ENCODE data around the gene PLD4.
A peak's percentile ranks its signal among the peaks of the same experiment; 100 is the strongest.

Gene PLD4

DNA sequence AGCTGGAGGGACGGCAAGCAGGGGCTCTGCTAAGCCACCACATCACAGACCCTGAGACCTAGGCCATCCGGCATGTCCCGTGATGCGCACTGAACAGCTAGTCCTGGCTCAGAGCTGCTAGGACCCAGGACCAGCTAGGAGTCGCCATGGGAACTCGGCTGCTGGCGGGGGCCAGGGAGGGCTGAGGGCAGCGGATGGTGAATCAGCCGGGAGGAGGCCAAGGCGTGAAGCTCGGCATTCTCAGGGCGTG lies 48.4 kb downstream of the PLD4 start:
- H3K9me3 Mint-ChIP-seq (ENCODE audit: low read depth), result no peaks in the 10 kb centered on the region
- peaks cover 7% of the 10 kb centered on the region for H3K27me3 Mint-ChIP-seq
- H3K27ac Mint-ChIP-seq, result no peak overlapping the region
- H3K4me3 Mint-ChIP-seq, result no peak overlapping the region
- H3K36me3 Mint-ChIP-seq, result no peaks in the 10 kb centered on the region
- peaks cover 5% of the 10 kb centered on the region for H3K4me1 Mint-ChIP-seq (ENCODE audit: low read depth)

DNA sequence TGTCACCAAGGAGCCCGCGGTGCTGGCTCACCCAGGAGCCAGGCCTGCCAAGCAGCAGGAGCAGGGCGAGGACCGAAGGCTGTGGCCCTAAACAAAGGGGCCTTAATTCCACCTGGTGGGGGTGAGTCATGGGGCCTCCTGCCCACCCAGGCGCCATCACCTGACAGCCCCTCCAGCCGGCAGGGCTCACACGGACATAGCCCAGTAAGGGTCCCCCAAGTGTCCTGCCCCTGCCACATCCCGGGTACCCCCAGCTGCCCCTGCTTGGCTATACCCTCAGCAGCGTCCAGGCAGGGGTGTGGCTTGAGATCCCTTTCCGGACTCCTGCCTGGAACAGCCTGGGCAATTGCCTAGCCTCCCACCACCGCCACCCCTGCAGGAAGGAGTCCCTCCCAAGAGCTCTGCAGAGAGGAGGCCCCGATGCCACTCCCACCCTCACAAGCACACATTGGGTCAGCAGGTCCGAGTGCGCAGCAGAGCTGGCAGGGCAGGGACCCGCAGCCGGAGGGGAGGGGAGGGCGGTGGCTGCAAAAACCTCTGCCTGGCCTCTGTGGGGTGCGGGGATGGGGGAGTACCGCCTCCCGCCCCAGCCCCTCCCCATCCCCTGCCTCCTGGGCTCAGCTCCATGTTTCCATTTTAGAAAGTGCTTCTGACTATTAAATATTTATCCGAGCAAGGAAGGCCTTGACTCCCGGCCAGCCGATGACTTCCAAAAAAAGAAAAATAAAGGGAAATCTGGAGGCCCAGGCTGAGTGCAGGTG lies 48.9 kb downstream of the PLD4 start:
- H3K4me3 Mint-ChIP-seq, result no peak overlapping the region
- peaks cover 5% of the 10 kb centered on the region for H3K4me1 Mint-ChIP-seq (ENCODE audit: low read depth)
- no peaks in the 10 kb centered on the region for H3K9me3 Mint-ChIP-seq (ENCODE audit: low read depth)
- no peaks in the 10 kb centered on the region for H3K36me3 Mint-ChIP-seq
- no peak overlapping the region for H3K27ac Mint-ChIP-seq
- H3K27me3 Mint-ChIP-seq, result peaks cover 7% of the 10 kb centered on the region

DNA sequence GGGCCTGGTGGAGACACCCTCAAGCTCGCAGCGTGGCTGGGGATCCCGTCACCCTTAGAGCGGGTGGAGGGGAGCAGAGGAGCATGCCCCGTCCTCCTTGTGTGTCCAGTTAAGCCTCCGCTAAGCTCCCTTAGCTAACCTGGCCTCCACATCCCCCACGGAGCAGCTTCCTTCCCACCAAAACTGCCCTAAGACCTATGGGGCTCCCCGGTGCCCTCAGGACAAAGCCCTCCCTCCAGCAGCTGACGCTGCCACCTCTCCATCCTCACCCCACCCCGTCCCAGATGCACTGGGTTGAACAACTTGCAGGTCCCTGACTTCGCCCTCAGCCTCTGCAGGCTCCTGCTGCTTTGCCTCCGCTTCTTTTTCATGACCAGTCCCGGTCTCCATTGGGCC lies 49.5 kb downstream of the PLD4 start:
- H3K27ac Mint-ChIP-seq, result no peak overlapping the region
- H3K4me3 Mint-ChIP-seq, result no peak overlapping the region
- no peaks in the 10 kb centered on the region for H3K9me3 Mint-ChIP-seq (ENCODE audit: low read depth)

DNA sequence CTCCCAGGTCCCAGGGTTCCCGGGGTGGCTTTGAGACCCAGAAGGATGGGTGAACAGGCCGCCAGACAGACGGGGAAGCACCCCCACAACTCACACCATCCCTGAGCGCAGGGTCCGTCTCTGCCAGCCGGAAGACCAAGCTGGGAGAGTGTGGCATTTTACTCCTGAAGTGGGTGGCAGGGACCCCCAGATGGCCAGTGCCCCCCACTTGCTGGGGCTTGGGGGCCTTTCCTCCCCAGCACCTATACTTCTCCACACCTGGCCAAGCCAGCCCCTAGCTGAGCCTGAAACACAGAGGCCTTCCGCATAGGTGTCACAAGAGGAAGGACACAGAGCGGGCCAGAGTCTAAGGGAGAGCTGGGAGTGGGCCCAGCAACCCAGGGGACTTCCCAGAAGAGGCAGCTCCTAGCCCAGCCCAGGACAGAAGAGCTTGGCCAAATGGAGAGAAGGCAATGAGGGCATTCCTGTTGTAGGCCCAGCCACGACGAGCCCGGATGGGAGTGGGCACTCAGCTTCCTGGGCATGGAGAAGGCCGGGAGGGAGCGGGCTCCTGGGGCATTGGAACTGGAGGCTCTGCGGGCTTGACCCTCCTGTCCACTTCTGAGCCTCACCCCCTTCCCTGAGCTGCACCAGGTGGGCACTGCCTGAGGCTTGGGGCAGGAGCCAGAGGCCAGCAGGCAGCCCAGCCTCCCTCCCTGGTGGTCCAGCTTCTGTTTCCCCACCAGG lies 50.1 kb downstream of the PLD4 start:
- H3K27ac Mint-ChIP-seq, result no peak overlapping the region
- H3K4me1 Mint-ChIP-seq (ENCODE audit: low read depth), result peaks cover 5% of the 10 kb centered on the region
- H3K36me3 Mint-ChIP-seq, result no peaks in the 10 kb centered on the region
- no peak overlapping the region for H3K4me3 Mint-ChIP-seq
- H3K9me3 Mint-ChIP-seq (ENCODE audit: low read depth), result no peaks in the 10 kb centered on the region
- peaks cover 3% of the 10 kb centered on the region for H3K27me3 Mint-ChIP-seq

More for the DNA sequence above, 49.5 kb downstream of the PLD4 start:
- Mint-ChIP-seq H3K36me3 (no peaks in the 10 kb centered on the region), H3K27me3 (peaks cover 4% of the 10 kb centered on the region), H3K4me1 (ENCODE audit: low read depth) (peaks cover 5% of the 10 kb centered on the region)

DNA sequence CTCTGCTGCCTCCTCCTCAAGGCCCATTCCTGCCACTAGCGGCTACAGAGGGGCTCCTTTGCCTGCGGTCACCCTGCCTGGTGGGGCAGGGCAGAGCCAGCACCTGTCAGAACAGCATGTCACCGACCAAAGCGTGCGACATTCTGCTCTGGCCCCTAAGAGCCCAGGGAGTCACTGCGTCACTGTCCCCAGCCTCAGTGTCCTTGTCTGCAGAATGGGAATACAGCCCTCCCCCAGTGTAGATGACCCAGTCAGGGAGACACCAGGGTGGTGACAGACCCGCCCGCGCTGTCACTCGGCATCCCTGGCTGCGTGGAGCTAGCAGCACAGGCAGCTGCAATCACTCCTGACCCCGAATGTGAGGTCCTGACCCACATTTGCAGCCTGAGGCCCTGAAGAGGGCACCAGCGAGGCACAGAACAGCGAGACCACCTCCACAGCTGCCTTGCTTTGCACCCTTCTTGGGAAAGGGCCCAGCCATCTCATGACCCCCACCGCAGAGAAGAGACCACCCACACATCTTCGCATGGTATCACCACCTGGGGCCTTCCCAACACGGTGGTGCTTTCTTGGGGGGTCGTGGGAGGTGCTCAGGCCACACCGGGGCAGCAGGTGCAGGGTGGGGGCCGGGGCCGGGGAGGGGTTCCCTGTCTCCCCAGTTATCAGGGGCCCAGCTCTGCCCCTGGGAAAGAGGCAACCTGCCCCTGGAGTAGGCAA lies 51.0 kb downstream of the PLD4 start:
- H3K4me3 Mint-ChIP-seq, result no peak overlapping the region
- no peaks in the 10 kb centered on the region for H3K36me3 Mint-ChIP-seq
- H3K27me3 Mint-ChIP-seq, result peaks cover 3% of the 10 kb centered on the region

DNA sequence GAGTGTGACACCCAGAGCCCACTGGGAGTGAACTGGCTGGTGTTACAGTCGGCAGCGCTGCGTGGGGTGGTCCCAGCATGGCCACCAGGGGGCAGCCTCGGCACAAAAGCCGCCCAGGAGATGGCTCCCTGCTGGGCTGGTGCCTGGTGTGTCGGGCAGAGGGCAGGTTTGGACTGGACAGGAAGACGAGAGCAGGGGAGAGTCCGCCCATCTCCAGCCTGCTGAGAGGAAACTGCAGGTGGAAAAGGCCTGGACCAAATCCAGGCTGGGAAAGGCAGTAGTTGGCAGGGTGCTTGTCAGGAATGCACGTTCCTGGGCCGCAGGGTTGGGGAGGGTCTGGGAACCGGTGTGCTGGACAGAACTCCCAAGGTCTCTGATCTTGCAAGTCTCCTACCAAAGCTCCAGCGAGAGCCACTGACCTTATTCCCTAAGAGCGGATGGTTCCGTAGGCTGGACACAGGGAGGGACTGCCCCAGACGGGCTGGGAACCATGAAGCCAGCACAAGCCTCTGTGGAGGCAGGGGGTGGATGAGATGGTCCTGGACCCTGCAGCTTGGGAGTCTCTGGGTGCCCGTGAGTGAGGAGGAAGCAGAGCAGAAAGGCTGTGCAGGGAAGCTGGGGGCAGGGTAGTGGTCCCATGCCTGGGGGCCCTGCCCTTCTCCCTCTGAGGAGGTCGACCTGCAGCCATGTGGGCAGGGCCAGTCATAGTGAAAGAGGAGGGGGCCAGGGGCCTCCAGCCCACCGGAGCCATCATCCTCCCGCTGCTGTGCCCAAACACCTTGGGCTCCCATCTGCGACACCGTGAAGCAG lies 51.7 kb downstream of the PLD4 start:
- Mint-ChIP-seq H3K9me3 (ENCODE audit: low read depth) (no peaks in the 10 kb centered on the region), H3K4me1 (ENCODE audit: low read depth) (peaks cover 5% of the 10 kb centered on the region), H3K27me3 (peaks cover 3% of the 10 kb centered on the region), H3K4me3 (peak overlapping the region; percentile 77), H3K36me3 (no peaks in the 10 kb centered on the region), H3K27ac (no peak overlapping the region)

More for the DNA sequence above, 51.0 kb downstream of the PLD4 start:
- Mint-ChIP-seq H3K4me1 (ENCODE audit: low read depth) (peaks cover 5% of the 10 kb centered on the region), H3K9me3 (ENCODE audit: low read depth) (no peaks in the 10 kb centered on the region), H3K27ac (no peak overlapping the region)

DNA sequence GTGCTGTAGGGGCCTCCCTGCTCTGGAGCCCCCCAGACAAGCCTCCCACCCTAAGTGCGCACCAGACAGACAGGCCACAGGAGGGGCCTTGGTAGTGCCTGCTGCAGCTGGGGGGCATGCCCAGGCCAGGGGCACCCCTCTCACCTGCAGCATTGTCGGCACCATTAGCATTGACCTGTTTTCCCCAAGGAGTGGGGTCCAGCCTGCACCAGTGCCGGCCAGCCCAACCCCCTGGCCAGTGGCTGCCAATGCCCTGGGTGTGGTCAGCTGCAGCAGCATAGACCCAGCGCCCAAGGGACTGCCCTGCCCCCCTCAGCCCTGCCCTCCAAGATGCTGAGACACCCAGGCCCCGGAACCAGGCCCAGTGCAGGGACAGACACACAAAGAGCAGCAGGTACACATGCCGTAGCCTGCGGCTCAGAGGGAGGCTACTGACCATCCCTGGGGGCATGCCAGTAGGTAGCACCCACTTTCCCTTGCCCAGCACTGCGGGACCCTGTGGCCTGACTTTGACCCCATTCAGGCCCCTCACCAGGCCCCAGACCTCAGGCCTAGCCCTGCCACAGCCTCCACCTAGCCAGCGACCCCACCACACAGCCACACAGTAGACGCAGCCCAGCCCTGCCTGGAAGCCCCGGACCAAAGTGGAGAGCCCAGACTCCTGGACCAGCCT lies 52.5 kb downstream of the PLD4 start:
- Mint-ChIP-seq H3K4me1 (ENCODE audit: low read depth) (peaks cover 5% of the 10 kb centered on the region), H3K36me3 (no peaks in the 10 kb centered on the region), H3K27ac (no peak overlapping the region), H3K27me3 (peaks cover 3% of the 10 kb centered on the region), H3K9me3 (ENCODE audit: low read depth) (no peaks in the 10 kb centered on the region), H3K4me3 (peak overlapping the region; percentile 84)

DNA sequence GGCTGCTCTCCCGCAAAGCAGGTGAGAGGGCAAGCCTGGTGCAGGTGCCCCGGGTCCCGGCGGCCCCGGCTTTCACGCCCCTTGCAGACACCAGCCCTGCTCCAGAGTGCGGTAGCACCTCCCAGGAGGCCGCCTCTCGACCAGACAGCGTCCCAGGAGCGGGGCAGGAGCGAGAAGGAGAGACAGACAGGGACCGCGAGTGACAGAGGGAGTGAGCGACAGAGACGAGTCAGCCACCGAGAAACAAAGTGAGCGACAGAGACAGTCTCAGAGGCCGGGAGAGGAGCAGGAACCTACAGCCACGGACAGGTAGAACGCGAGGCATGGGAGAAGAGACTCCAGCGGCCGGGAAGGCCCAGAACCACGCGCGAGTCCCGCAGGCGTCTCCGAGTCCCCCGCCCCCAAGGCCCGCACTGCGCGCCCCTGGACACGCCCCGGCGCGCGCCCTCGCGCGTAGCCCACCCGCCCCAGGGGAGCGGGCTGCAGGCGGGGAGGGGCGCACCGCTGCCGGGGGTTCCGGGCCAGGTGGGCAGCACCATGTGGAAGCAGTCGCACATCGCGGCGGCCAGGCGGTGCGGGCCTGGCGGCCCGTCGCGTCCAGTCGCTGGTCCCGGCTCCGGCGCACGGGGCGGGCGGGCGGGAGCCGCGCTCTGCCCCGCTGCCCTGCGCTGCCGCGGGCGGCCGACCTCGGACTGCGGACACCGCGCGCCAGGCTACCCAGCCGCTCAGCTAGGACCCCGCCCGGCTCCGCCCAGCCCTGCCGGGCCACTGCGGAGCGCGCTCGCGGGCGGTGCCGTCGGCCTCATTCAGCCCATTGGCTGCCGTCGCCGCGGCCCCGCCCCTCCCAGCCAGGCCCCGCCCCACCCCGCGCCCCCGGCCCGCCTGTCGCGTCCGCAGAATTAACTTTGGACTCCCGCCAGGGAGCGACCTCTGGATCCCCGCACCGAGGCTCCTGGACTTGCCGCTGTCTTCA lies 53.3 kb downstream of the PLD4 start, which contains the start of gene AHNAK2:
Gene AHNAK2, minus strand, starts transcription at position 694 of the 973 bp plus-strand sequence. Its CDS starts 137 bp downstream, at position 557.
- peak within 1 kb of the TSS; percentile 84 for H3K4me3 Mint-ChIP-seq
- peaks cover 5% of the 10 kb centered on the region for H3K4me1 Mint-ChIP-seq (ENCODE audit: low read depth)
- H3K36me3 Mint-ChIP-seq, result no peaks in the 10 kb centered on the region
- H3K9me3 Mint-ChIP-seq (ENCODE audit: low read depth), result no peaks in the 10 kb centered on the region
- H3K27me3 Mint-ChIP-seq, result peaks cover 3% of the 10 kb centered on the region
- H3K27ac Mint-ChIP-seq, result no peak within 1 kb of the TSS

DNA sequence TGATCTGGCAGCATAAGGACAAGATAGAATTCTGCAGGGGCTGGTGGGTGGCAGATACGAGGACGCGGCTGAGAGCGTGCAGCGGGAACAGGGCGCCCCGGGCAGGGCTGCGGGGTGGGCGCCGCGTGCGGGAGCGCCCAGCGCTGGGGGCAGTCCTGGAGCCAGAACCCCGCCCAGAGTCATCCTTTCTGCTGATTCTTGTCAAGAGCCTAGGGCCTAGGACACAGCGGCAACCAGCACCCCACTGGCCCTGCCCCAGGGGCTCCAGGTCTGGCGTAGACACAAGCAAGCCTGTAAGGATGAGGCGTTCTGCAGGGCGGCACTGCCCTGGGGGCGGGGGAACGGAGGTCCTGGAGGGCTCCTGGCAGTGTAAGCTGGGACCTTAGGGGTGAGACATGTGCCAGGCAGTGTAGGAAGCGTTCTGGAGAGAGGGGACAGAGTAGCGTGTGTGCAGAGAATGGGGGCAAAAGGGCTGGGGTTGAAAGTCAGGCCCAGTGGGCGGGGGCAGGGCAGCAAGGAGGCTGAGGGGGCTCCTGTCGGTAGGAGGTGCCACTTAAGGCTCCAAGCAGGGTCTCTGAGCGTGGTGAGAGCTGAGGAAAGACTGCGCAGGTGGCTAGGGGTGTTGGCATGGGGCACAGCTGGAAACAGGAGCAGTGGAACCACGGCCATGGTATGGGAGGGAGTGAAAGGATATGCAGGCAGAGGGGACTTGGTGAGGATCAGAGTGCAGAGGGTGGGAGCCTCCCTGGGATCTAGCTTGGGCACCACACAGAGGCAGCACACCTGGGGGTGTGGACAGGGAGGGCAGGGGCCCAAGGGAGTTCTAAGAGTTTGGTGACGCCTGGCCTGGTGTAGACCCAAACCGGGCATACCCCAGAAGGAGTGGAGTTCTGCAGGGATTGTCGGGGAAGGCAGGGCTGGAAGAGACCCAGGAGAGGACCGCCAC lies 54.3 kb downstream of the PLD4 start:
- peak overlapping the region; percentile 61 for H3K4me3 Mint-ChIP-seq
- H3K27me3 Mint-ChIP-seq, result peaks cover 3% of the 10 kb centered on the region
- no peak overlapping the region for H3K27ac Mint-ChIP-seq
- no peaks in the 10 kb centered on the region for H3K36me3 Mint-ChIP-seq
- no peaks in the 10 kb centered on the region for H3K9me3 Mint-ChIP-seq (ENCODE audit: low read depth)
- H3K4me1 Mint-ChIP-seq (ENCODE audit: low read depth), result peaks cover 5% of the 10 kb centered on the region

DNA sequence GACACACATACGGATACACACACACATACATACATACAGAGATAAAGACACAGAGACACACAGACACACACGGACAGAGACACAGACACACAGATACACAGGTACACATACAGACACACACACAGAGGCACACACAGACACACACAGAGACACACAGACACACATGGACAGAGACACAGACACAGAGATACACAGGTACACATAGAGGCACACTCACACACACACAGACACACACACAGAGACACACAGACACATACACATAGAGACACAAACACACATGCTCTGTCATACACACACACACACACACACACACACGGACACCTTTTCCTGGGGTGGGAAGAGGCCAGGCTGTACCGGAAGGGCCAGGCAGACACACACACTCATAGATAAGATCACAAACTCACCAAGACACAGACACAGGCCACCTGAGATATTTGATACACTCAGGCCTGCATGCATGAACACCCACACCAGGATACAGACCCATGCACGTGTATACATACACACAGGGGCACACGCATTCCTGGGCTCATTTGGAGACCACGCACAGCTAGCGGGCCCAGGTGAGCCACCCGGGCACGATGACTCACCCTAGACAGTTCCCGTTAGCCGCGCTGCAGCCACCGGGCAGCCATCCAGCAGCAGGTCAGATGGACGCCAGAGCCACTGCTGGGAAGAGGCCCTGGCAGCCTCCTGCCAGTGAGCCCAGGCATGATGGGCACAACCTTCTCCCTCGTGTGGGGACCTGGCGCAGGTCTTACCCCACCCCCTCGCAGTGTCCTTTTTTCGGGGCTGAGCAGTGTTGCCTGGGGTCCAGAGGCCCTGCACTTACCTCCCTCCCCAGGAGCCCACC lies 55.3 kb downstream of the PLD4 start:
- Mint-ChIP-seq H3K4me3 (peak overlapping the region; percentile 48), H3K4me1 (ENCODE audit: low read depth) (peaks cover 7% of the 10 kb centered on the region), H3K27ac (no peak overlapping the region), H3K27me3 (peaks cover 3% of the 10 kb centered on the region), H3K9me3 (ENCODE audit: low read depth) (no peaks in the 10 kb centered on the region), H3K36me3 (no peaks in the 10 kb centered on the region)

DNA sequence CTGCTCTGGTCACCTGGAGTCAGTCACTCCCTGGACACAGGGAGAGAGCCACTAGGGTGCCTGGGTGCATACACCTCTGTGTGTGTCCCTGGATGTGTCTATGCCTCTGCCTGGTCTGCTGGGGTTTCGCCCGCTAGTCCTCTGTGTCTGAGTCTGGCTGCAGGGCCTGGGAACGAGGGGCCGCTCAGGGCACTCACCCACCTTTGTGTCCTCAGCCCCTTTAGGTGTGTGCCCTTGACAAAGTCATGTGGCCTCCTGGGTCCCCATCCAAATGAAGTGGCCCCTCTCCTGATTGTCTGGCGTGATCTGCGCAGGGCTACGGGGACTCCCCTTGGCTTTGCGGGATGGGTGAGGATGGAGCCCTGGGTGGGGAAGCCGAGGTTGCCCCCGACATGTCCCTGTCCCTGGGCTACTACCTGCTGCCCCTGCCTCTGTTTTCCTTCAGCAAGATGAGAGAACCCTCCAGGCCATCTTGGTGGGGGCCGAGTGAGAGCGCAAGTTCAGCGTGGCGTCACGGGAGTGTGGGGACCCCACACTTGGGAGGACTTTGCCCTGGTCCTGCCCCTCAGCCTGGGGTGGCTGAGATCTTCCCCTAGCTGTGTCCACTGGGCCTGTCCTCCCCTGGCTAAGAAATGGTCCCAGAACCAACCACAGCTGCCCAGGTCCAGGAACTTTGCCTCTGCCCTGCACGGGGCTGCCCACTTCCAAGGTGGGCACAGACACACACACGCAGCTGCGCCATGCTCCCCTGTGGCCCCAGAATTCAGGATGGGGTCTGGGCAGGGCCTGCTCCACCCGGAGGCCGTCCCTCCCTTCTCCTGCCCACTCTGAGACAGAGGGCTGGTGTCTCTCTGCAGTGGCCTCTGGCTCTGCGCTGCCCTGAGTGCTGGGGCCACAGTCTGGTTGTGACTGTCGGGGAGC lies 56.2 kb downstream of the PLD4 start:
- Mint-ChIP-seq H3K27ac (no peak overlapping the region), H3K9me3 (ENCODE audit: low read depth) (no peaks in the 10 kb centered on the region), H3K4me1 (ENCODE audit: low read depth) (peaks cover 7% of the 10 kb centered on the region), H3K4me3 (no peak overlapping the region), H3K27me3 (peaks cover 3% of the 10 kb centered on the region), H3K36me3 (no peaks in the 10 kb centered on the region)

Measured in activated naive CD8-positive, alpha-beta T cell (primary cell).